HG02588 (cell line): ENCODE measurements around the gene PPP6R3.
A peak's percentile ranks its signal among the peaks of the same experiment; 100 is the strongest.

Experiments used
- ATAC-seq: cut with Tn5 transposase; IDR thresholded peaks from one replicate; pipeline ENCODE4 v1.9.1; 2021; ENCODE audit warnings: mild to moderate bottlenecking, moderate library complexity; ENCODE audit not compliant: unreplicated experiment

PPP6R3 gene, protein sequence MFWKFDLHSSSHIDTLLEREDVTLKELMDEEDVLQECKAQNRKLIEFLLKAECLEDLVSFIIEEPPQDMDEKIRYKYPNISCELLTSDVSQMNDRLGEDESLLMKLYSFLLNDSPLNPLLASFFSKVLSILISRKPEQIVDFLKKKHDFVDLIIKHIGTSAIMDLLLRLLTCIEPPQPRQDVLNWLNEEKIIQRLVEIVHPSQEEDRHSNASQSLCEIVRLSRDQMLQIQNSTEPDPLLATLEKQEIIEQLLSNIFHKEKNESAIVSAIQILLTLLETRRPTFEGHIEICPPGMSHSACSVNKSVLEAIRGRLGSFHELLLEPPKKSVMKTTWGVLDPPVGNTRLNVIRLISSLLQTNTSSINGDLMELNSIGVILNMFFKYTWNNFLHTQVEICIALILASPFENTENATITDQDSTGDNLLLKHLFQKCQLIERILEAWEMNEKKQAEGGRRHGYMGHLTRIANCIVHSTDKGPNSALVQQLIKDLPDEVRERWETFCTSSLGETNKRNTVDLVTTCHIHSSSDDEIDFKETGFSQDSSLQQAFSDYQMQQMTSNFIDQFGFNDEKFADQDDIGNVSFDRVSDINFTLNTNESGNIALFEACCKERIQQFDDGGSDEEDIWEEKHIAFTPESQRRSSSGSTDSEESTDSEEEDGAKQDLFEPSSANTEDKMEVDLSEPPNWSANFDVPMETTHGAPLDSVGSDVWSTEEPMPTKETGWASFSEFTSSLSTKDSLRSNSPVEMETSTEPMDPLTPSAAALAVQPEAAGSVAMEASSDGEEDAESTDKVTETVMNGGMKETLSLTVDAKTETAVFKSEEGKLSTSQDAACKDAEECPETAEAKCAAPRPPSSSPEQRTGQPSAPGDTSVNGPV

DNA sequence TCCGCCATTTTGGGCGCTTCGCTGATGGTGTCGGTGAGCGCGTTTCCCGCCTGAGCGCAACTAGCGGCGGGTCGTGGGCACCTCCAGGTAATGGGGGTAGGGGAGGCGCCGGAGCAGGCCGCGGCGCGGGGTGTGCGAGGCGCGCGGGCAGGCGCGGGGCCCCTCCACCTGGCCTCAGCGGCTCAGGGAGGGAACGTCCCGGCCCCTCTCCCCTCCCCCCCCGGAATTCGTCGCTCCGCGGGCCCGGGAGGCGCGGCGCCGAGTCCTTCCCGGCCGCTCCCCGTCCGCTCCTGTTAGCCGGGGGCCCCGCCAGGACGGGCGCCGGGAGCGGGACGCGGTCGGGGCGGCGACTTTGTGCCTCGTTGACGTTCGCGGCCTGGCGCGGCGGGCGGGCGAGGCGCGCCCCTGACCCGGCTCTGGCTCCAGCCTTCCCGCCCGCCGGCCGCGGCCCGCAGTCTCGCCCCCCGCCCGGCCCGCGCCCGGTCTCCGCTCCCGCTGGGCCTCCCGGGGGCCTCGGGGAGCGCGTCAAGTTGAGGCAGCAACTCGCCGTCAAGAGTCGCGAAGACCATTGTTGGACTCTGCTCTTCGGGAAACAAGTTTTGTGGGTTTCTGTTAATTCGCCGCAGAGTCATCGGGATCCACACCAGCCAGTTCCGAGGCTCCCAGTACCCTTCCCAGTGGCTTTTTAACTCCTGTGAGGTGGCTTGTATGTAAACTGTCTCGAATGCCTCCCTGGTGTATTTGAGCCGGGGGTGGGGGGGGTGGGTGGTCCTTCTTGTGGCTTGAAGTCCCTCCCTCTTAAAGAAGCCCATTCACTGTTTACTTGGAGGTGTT is at the start of gene PPP6R3:
TSS of gene PPP6R3 (plus strand) at position 12 of the 834 bp plus-strand sequence. CDS start 76,913 bp downstream, outside the sequence.
- ATAC-seq = peak; percentile 30

- no peak for ATAC-seq
Measured at GRCh38 chr11:68411501-68411991, 49.0 kb upstream of the PPP6R3 start.

GRCh38 chr11:68412593-68413475 is 47.7 kb upstream of the PPP6R3 start:
- no peak for ATAC-seq

- ATAC-seq = no peak
Measured at GRCh38 chr11:68413591-68413999, 47.0 kb upstream of the PPP6R3 start.

DNA sequence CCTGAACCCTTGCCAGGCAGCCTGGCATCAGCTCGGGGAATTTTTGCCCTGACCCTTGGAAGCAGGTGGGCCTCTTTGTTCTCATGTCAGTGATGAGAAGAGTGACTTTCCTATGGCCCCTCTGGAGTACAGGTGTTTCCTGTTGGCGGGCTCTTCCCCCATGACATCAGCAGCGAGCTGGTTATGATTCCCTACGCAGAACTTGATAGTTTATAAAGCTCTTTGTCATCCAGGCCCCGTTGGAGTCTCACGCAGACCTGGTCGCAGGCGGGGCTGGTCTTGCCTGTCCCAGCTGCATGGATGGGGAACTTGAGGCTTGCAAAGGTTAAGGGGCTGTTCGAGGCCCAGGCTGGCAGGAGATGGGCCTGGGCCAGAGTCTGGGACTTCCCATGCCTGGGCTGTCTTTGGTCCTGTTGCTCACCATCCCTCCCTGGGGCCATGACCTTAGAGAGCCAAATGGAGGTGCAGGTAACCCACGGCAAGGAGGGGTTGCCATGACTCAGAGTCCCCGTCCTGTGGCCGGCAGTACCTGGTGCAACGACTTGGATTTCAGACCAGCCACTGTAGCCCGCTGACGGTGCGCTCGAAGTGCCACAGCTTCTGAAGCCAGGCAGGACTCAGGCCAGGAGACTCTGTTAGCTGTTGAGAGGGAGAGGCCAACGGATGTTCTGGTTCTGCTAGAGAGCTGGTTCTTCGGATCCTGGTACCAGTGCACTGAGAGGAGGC is 45.9 kb upstream of the PPP6R3 start:
- no peak for ATAC-seq

GRCh38 chr11:68416070-68416578 is 44.4 kb upstream of the PPP6R3 start:
- ATAC-seq = no peak

- ATAC-seq = no peak
Measured at GRCh38 chr11:68418648-68419047, 41.9 kb upstream of the PPP6R3 start.

- no peak for ATAC-seq
Measured at GRCh38 chr11:68420171-68420570, 40.4 kb upstream of the PPP6R3 start.

- no peak for ATAC-seq
Measured at GRCh38 chr11:68423481-68423880, 37.1 kb upstream of the PPP6R3 start.

- ATAC-seq = no peak
Measured at GRCh38 chr11:68424101-68424632, 36.4 kb upstream of the PPP6R3 start.

DNA sequence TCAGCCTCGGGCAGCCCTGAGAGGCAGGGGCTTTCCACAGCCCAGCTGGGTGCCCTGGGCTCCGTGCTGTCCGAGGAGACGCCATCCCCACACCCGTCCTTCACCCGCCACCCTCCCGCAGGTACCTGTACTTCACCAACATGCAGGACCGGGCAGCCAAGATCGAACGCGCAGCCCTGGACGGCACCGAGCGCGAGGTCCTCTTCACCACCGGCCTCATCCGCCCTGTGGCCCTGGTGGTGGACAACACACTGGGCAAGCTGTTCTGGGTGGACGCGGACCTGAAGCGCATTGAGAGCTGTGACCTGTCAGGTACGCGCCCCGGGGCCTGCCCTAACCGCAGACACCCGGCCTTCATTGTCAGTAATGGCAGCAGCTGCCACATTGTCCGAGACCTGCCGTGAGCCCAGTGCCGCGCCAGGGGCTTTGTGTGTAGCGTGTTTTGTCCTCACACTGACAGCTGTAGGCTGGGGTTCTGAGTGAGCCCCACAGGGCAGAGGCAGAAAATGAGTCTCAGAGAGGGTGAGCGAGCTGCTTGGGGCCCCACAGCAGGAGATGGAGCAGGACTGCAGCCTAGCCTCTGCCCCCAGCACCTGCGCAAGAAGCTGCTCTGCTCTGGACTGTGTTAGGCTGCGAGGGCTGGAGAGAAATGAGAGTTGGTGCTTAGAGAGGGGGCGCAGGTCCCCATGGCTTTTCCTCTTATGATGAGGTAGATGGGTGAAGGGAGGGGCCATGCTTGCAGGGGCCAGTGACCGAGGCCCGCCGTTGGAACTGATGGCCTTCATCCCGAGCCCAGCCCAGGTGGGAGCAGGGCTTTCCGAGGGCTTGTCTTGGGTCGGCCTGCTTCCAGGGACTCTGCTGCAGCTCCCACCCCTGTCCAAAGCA is 35.3 kb upstream of the PPP6R3 start:
- no peak for ATAC-seq

GRCh38 chr11:68425866-68426380 is 34.6 kb upstream of the PPP6R3 start:
- ATAC-seq = no peak

DNA sequence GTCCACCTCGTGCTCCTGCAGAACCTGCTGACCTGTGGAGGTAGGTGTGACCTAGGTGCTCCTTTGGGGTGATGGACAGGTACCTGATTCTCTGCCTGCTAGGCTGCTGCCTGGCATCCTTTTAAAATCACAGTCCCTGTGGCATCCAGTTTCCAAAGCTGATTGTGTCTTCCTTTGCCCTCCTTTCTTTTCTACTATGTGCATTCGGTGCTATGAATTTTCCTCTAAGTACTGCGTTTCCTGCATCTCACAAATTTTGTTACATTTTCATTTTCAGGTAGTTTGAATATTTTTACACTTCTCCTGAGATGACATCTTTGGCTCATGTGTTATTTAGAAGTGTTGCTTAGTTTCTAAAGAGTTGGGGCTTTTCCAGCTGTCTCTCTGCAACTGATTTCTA is 30.9 kb upstream of the PPP6R3 start:
- no peak for ATAC-seq

GRCh38 chr11:68430384-68430783 is 30.2 kb upstream of the PPP6R3 start:
- no peak for ATAC-seq

DNA sequence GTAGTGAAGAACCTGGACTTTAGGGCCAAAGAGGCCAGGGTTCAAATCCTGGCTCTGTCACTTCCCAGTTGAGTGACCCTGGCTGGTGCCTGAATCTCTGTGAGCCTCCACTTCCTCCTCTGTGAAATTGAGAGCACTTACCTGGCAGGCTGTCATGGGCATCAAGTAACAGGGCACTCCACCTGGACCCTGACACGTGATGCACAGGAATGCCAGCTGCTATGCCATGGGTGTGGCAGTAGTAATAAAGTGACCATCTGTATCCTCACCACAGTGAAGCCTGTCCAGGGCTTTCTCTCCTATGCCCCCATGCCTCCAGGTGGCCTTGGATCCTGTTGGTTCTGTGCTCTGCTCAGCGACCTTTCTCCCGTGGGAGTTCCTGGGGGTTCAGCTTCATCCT is 29.8 kb upstream of the PPP6R3 start:
- ATAC-seq = no peak

DNA sequence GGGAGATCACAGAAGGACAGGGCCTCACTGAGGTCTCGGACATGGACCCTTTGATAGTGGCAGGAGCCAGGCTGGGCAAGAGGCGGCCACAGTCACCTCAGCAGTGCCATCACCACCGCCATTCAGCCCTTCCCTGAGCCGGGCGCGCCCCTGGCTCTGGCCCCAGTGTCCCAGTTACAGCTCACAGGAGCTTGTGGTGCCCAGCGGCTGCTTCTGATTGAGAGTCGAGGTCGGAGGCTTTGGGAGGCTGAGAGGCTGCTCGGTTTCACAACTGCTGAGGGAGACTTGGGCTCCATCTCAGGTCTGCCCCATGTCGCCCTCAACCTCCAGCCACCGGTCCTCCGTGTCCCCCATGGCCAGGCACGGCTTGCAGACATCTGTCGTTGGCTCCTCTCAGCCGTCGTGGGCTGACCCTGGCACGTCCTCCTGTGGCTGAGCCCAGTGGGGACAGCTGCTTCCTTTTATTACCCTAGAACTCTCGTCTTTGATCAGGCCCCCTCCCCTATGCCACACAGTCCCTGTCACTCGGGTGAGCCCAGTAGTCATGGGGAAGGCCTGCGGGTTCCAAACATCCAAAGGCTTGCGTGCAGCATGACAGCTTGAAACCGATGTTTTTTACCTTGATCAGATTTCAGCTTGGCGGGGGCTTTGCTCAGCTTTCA is 28.4 kb upstream of the PPP6R3 start:
- no peak for ATAC-seq

DNA sequence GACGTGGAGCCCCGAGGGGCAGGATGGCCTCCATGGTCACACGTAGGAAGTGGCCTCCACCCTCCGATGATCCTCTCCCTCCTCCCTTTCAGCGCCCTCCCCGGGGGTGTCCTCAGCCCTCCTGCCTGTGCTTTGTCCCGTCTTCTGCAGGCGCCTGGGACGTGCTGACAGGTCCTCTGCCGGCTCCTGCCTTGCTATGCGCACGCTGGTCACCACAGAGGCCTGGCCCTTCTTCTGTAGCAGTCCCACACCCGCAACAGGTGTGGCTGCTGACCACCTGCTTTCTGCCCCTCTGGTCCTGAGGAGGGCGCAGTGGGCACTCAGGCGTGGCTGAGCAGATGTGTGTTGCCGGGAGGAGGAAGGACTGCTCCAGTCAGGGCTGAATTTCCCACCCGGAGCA is 27.7 kb upstream of the PPP6R3 start:
- ATAC-seq = no peak
